HUES48 (cell line): ENCODE data around the gene HEY2.

ENCODE experiments used
- H3K27ac ChIP-seq: one replicate; pipeline ENCODE4 v1.7.0; 2013; ENCODE audit warnings: low read depth, low read length, inconsistent platforms
- H3K27me3 ChIP-seq: 2 replicates; pipeline ENCODE4 v1.6.1; 2013; ENCODE audit warnings: mild to moderate bottlenecking, low read length; ENCODE audit not compliant: control insufficient read depth, insufficient read depth
- H3K36me3 ChIP-seq: 2 replicates; pipeline ENCODE4 v1.6.1; 2013; ENCODE audit warnings: low read length; ENCODE audit not compliant: control insufficient read depth, insufficient read depth
- H3K4me1 ChIP-seq: 2 replicates; pipeline ENCODE4 v1.6.1; 2013; ENCODE audit warnings: mild to moderate bottlenecking, low read length; ENCODE audit not compliant: control insufficient read depth, insufficient read depth
- H3K4me3 ChIP-seq: 2 replicates; pipeline ENCODE4 v1.5.1; 2013; ENCODE audit warnings: mild to moderate bottlenecking, low read depth, low read length
- H3K9ac ChIP-seq: 2 replicates; pipeline ENCODE4 v1.6.1; 2013; ENCODE audit warnings: mild to moderate bottlenecking, low read depth, low read length, moderate library complexity
- H3K9me3 ChIP-seq: 2 replicates; pipeline ENCODE4 v1.6.1; 2013; ENCODE audit warnings: low read length; ENCODE audit not compliant: control insufficient read depth, insufficient read depth

Gene HEY2

DNA sequence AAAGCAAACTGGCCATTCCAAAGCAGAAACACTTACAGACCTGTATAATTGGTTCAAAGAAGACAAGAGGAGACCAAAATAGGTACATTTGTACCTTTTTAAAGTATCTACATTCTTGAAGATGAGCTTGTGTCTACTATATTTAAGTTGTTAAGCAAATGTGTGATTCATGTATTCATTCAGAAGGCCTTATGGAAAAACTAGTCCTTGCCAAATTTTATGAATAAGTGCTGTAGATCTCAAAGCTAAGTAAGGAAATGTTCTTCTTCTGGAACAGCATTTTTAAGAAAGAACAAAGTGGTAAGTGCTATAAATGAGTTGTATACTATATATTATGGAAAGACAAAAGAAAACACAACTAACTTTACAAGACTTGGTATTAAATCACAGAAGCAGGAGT, 22.2 kb upstream of the HEY2 start:
- peaks cover 26% of the 10 kb centered on the region for H3K4me1 ChIP-seq
- no peaks in the 10 kb centered on the region for H3K9me3 ChIP-seq

DNA sequence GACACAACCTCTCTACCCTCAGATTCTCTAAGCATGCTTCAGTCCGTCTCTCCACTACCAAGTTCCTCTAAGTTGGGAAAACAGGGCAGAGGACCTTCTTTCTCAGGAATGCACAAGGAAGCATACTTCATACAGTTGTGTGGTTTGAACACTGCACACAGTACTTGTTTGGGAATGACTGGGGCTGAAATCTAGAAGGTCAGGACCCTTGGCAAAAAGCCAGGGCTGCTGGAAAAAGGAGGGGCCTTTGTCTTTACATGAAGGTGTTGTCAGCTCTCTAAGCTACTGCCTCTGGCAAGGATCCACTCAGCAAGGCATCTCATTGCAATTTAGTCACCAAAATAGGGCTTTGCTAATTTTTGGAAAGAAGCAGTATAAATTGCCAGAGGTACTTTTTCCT, 20.7 kb upstream of the HEY2 start:
- Histone ChIP-seq H3K4me1 (peaks cover 37% of the 10 kb centered on the region), H3K9me3 (no peaks in the 10 kb centered on the region), H3K9ac (no peak overlapping the region), H3K4me3 (no peak overlapping the region), H3K36me3 (no peaks in the 10 kb centered on the region), H3K27ac (no peak overlapping the region), H3K27me3 (no peaks in the 10 kb centered on the region)

More for the DNA sequence above, 22.2 kb upstream of the HEY2 start:
- Histone ChIP-seq H3K27ac (no peak overlapping the region), H3K9ac (no peak overlapping the region), H3K36me3 (no peaks in the 10 kb centered on the region), H3K27me3 (no peaks in the 10 kb centered on the region), H3K4me3 (no peak overlapping the region)

- Histone ChIP-seq H3K27ac (no peak overlapping the region), H3K27me3 (no peaks in the 10 kb centered on the region), H3K9ac (no peak overlapping the region), H3K36me3 (no peaks in the 10 kb centered on the region), H3K9me3 (no peaks in the 10 kb centered on the region), H3K4me3 (no peak overlapping the region), H3K4me1 (peaks cover 44% of the 10 kb centered on the region)
Measured at GRCh38 chr6:125729983-125730382, 19.4 kb upstream of the HEY2 start.

DNA sequence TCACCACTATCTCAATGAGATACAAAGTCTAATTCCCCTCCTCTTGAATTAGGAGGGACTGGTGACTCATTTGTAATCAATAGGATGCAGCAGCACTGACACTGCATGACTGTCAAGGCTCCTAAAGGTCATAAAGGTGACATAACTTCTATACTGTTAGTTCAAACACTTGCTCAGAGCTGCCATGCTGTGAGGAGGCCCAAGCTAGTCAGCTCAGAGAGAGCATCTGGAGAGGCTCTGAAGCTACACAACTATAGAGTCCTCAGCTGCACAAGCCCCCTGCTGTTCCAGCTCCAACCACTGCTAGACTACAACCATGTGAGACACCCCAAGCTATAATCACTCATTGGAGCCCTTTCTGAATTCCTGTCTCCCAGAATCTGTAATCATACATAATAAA, 17.0 kb upstream of the HEY2 start:
- Histone ChIP-seq H3K9me3 (no peaks in the 10 kb centered on the region), H3K27me3 (no peaks in the 10 kb centered on the region), H3K4me1 (peaks cover 44% of the 10 kb centered on the region), H3K9ac (no peak overlapping the region), H3K27ac (no peak overlapping the region), H3K4me3 (no peak overlapping the region), H3K36me3 (no peaks in the 10 kb centered on the region)

GRCh38 chr6:125733516-125734300, 15.7 kb upstream of the HEY2 start:
- Histone ChIP-seq H3K4me1 (peaks cover 36% of the 10 kb centered on the region), H3K27me3 (no peaks in the 10 kb centered on the region), H3K4me3 (no peak overlapping the region), H3K9ac (no peak overlapping the region), H3K27ac (no peak overlapping the region), H3K36me3 (no peaks in the 10 kb centered on the region), H3K9me3 (no peaks in the 10 kb centered on the region)

DNA sequence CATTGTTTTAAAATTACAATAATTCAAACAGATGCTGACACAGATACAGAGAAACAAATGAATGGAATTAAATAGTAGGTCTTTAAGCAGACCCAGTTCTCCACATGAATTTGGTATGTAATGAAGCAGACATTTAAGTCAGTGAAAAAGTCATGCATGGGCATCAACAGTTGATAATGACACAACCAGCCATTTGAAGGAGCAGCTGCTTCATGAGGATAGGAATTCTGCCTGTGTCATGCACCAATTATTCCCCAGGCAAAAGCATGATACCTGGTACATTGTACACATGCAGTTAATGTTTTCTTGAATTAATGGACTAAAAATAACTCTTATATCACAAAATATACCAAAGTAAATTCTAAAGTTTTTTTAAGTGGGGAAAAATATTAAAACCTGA, 11.2 kb upstream of the HEY2 start:
- Histone ChIP-seq H3K27ac (no peak overlapping the region), H3K36me3 (no peaks in the 10 kb centered on the region), H3K4me3 (no peak overlapping the region), H3K9me3 (no peaks in the 10 kb centered on the region), H3K27me3 (no peaks in the 10 kb centered on the region), H3K4me1 (peaks cover 34% of the 10 kb centered on the region), H3K9ac (no peak overlapping the region)

DNA sequence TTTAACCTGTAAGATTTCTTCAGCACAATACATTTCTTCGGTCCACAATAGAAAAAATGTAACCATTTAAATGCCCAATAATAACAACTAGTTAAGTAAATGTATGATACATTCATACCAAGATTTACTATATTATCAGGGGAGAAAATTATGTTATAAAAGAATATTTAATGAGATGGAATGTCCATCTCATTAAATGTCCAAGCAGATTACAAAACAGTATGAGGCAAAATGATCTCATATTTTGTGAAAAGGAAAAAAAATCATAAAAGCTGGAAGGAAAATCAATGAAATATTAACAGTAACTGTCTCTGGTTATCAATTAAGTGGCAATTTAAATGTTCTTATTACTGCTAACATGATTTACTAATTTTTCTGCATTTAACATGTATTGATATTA, 10.1 kb upstream of the HEY2 start:
- Histone ChIP-seq H3K4me1 (peaks cover 34% of the 10 kb centered on the region), H3K27me3 (no peaks in the 10 kb centered on the region), H3K9me3 (no peaks in the 10 kb centered on the region), H3K27ac (no peak overlapping the region), H3K36me3 (no peaks in the 10 kb centered on the region), H3K4me3 (no peak overlapping the region), H3K9ac (no peak overlapping the region)

GRCh38 chr6:125741336-125741735, 8.1 kb upstream of the HEY2 start:
- H3K9ac ChIP-seq = no peak overlapping the region
- H3K4me1 ChIP-seq = peaks cover 49% of the 10 kb centered on the region
- no peak overlapping the region for H3K4me3 ChIP-seq
- H3K36me3 ChIP-seq = no peaks in the 10 kb centered on the region
- no peaks in the 10 kb centered on the region for H3K27me3 ChIP-seq
- H3K27ac ChIP-seq = no peak overlapping the region
- no peaks in the 10 kb centered on the region for H3K9me3 ChIP-seq

- peak overlapping the region; percentile 30; the same call in 1 of the 2 replicates for H3K4me3 ChIP-seq
- no peak overlapping the region for H3K9ac ChIP-seq
- H3K27me3 ChIP-seq = peaks cover 1% of the 10 kb centered on the region; the same call in 1 of the 2 replicates
Measured at GRCh38 chr6:125742024-125742423, 7.4 kb upstream of the HEY2 start.

GRCh38 chr6:125742464-125743120, 6.8 kb upstream of the HEY2 start:
- no peak overlapping the region for H3K27ac ChIP-seq
- no peaks in the 10 kb centered on the region for H3K9me3 ChIP-seq
- peaks cover 7% of the 10 kb centered on the region for H3K27me3 ChIP-seq
- H3K4me1 ChIP-seq = peaks cover 55% of the 10 kb centered on the region
- no peaks in the 10 kb centered on the region for H3K36me3 ChIP-seq
- H3K4me3 ChIP-seq = peak overlapping the region; percentile 73; the same call in 1 of the 2 replicates
- no peak overlapping the region for H3K9ac ChIP-seq

More at GRCh38 chr6:125742024-125742423, 7.4 kb upstream of the HEY2 start:
- no peaks in the 10 kb centered on the region for H3K36me3 ChIP-seq
- no peaks in the 10 kb centered on the region for H3K9me3 ChIP-seq
- H3K4me1 ChIP-seq = peaks cover 51% of the 10 kb centered on the region
- no peak overlapping the region for H3K27ac ChIP-seq

- Histone ChIP-seq H3K9me3 (no peaks in the 10 kb centered on the region), H3K4me1 (peaks cover 55% of the 10 kb centered on the region), H3K9ac (no peak overlapping the region), H3K4me3 (peak overlapping the region; percentile 73), H3K27ac (no peak overlapping the region), H3K36me3 (no peaks in the 10 kb centered on the region), H3K27me3 (peaks cover 17% of the 10 kb centered on the region)
Measured at GRCh38 chr6:125743604-125744003, 5.8 kb upstream of the HEY2 start.
